PC-3 (cell line): ENCODE data around the gene BRCA1.

Experiments used
- EZH2 ChIP-seq: fragments of 300-600 bp; sonication (generic); IDR thresholded peaks from one replicate; pipeline ENCODE4 v1.6.1; 2017; ENCODE audit warnings: antibody characterized with exemption, mild to moderate bottlenecking, low read length; ENCODE audit not compliant: unreplicated experiment
- EZH2phosphoT487 ChIP-seq: fragments of 300-600 bp; sonication (generic); IDR thresholded peaks from 2 replicates; pipeline ENCODE4 v1.6.1; 2018; ENCODE audit warnings: mild to moderate bottlenecking, antibody characterized with exemption, low read length, borderline replicate concordance
- TF ChIP-seq, protein P1 (sequence below): fragments of 300-600 bp; sonication (generic); conservative IDR thresholded peaks from 2 replicates; pipeline ENCODE4 v1.5.1; 2017; ENCODE audit warnings: antibody characterized with exemption, low read depth, mild to moderate bottlenecking, low read length

DNA sequence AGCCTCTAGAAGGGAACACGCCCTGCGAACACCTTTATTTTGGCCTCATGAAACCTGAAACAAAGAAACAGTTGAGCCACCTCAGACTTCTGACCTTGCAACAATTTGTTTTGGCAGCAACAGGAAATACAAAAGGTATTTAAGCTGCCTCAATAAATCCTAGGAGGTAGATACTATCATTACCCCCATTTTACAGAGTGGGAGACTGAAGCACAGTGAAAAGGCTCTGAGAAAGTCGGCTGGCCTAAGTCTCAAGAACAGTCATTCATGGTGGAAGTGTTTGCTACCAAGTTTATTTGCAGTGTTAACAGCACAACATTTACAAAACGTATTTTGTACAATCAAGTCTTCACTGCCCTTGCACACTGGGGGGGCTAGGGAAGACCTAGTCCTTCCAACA lies 81.1 kb downstream of the BRCA1 start:
- TF ChIP-seq, protein P1, sequence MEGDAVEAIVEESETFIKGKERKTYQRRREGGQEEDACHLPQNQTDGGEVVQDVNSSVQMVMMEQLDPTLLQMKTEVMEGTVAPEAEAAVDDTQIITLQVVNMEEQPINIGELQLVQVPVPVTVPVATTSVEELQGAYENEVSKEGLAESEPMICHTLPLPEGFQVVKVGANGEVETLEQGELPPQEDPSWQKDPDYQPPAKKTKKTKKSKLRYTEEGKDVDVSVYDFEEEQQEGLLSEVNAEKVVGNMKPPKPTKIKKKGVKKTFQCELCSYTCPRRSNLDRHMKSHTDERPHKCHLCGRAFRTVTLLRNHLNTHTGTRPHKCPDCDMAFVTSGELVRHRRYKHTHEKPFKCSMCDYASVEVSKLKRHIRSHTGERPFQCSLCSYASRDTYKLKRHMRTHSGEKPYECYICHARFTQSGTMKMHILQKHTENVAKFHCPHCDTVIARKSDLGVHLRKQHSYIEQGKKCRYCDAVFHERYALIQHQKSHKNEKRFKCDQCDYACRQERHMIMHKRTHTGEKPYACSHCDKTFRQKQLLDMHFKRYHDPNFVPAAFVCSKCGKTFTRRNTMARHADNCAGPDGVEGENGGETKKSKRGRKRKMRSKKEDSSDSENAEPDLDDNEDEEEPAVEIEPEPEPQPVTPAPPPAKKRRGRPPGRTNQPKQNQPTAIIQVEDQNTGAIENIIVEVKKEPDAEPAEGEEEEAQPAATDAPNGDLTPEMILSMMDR = no peak
- TF ChIP-seq EZH2phosphoT487 (no peak), EZH2 (no peak)
